ENCODE results near the gene FAM78A.

DNA sequence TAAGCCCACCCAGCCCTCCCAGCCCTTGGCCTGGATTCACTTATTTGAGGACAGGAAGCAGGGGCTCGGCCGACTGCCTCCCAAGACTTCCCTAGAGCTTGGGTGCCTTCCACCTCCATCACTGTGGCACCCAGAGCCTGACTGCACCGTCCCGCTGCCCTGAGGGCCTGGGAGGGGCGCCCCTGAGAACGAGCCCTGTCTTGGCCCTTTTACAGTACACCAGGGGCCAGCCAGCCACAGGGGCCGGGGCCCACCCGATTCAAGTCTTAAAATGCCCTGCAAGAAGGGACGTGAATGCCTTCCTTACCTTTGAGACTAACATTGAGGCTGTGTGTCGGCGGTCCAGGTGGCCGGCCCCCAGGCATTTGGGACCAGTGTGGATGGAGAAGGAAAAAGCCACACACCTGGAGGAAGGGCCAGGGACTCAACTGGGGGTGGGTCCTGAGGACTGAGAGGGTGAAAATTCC, 16.8 kb downstream of the FAM78A start:
- no peak for TF ChIP-seq POLR2AphosphoS5 (IDR thresholded peaks at IDR 0.05)
- TF ChIP-seq CTCF (IDR thresholded peaks at IDR 0.05): no peak
- TF ChIP-seq POLR2A (IDR thresholded peaks at IDR 0.05; ENCODE audit: low read depth): no peak
- no peak for TF ChIP-seq EP300 (IDR thresholded peaks at IDR 0.05)

All from esophagus muscularis mucosa (tissue), 4 donors.